ENCODE data around the gene NPTXR.

Gene NPTXR

GRCh38 chr22:38828191-38828590 is 15.6 kb downstream of the NPTXR start:
- H3K4me3 ChIP-seq (ENCODE audit: low read depth in 1 of 2, low read length in 2 of 2): no peak overlapping the region
- no peaks in the 10 kb centered on the region for H3K4me1 ChIP-seq (ENCODE audit: control insufficient read depth in 1 of 2, insufficient read depth in 2 of 2, low read length in 2 of 2)
- H3K27ac ChIP-seq (ENCODE audit: low read length): no peak overlapping the region
- H3K36me3 ChIP-seq (ENCODE audit: control insufficient read depth in 1 of 2, insufficient read depth in 2 of 2, low read length in 2 of 2): no peaks in the 10 kb centered on the region
- H3K27me3 ChIP-seq (ENCODE audit: low read depth, low read length): no peaks in the 10 kb centered on the region
- H3K9me3 ChIP-seq (ENCODE audit: control insufficient read depth in 1 of 2, low read length in 2 of 2): no peaks in the 10 kb centered on the region

- Histone ChIP-seq H3K9me3 (ENCODE audit: control insufficient read depth in 1 of 2, low read length in 2 of 2) (no peaks in the 10 kb centered on the region), H3K4me3 (ENCODE audit: low read depth in 1 of 2, low read length in 2 of 2) (no peak overlapping the region), H3K27ac (ENCODE audit: low read length) (no peak overlapping the region), H3K4me1 (ENCODE audit: control insufficient read depth in 1 of 2, insufficient read depth in 2 of 2, low read length in 2 of 2) (no peaks in the 10 kb centered on the region), H3K36me3 (ENCODE audit: control insufficient read depth in 1 of 2, insufficient read depth in 2 of 2, low read length in 2 of 2) (no peaks in the 10 kb centered on the region), H3K27me3 (ENCODE audit: low read depth, low read length) (no peaks in the 10 kb centered on the region)
Measured at GRCh38 chr22:38827510-38827909, 16.3 kb downstream of the NPTXR start.

- H3K27ac ChIP-seq (ENCODE audit: low read length): no peak overlapping the region
- H3K4me3 ChIP-seq (ENCODE audit: low read depth in 1 of 2, low read length in 2 of 2): no peak overlapping the region
- H3K27me3 ChIP-seq (ENCODE audit: low read depth, low read length): no peaks in the 10 kb centered on the region
- H3K4me1 ChIP-seq (ENCODE audit: control insufficient read depth in 1 of 2, insufficient read depth in 2 of 2, low read length in 2 of 2): no peaks in the 10 kb centered on the region
- no peaks in the 10 kb centered on the region for H3K36me3 ChIP-seq (ENCODE audit: control insufficient read depth in 1 of 2, insufficient read depth in 2 of 2, low read length in 2 of 2)
- no peaks in the 10 kb centered on the region for H3K9me3 ChIP-seq (ENCODE audit: control insufficient read depth in 1 of 2, low read length in 2 of 2)
Measured at GRCh38 chr22:38826801-38827200, 17.0 kb downstream of the NPTXR start.

- H3K4me3 ChIP-seq (ENCODE audit: low read depth in 1 of 2, low read length in 2 of 2): no peak overlapping the region
- no peaks in the 10 kb centered on the region for H3K27me3 ChIP-seq (ENCODE audit: low read depth, low read length)
- H3K36me3 ChIP-seq (ENCODE audit: control insufficient read depth in 1 of 2, insufficient read depth in 2 of 2, low read length in 2 of 2): no peaks in the 10 kb centered on the region
- no peaks in the 10 kb centered on the region for H3K9me3 ChIP-seq (ENCODE audit: control insufficient read depth in 1 of 2, low read length in 2 of 2)
- H3K27ac ChIP-seq (ENCODE audit: low read length): no peak overlapping the region
- H3K4me1 ChIP-seq (ENCODE audit: control insufficient read depth in 1 of 2, insufficient read depth in 2 of 2, low read length in 2 of 2): no peaks in the 10 kb centered on the region
Measured at GRCh38 chr22:38826386-38826785, 17.4 kb downstream of the NPTXR start.

- H3K27ac ChIP-seq (ENCODE audit: low read length): no peak overlapping the region
- H3K36me3 ChIP-seq (ENCODE audit: control insufficient read depth in 1 of 2, insufficient read depth in 2 of 2, low read length in 2 of 2): no peaks in the 10 kb centered on the region
- H3K27me3 ChIP-seq (ENCODE audit: low read depth, low read length): no peaks in the 10 kb centered on the region
- no peaks in the 10 kb centered on the region for H3K4me1 ChIP-seq (ENCODE audit: control insufficient read depth in 1 of 2, insufficient read depth in 2 of 2, low read length in 2 of 2)
- H3K9me3 ChIP-seq (ENCODE audit: control insufficient read depth in 1 of 2, low read length in 2 of 2): no peaks in the 10 kb centered on the region
- no peak overlapping the region for H3K4me3 ChIP-seq (ENCODE audit: low read depth in 1 of 2, low read length in 2 of 2)
Measured at GRCh38 chr22:38824585-38824984, 19.2 kb downstream of the NPTXR start.

- Histone ChIP-seq H3K36me3 (ENCODE audit: control insufficient read depth in 1 of 2, insufficient read depth in 2 of 2, low read length in 2 of 2) (no peaks in the 10 kb centered on the region), H3K9me3 (ENCODE audit: control insufficient read depth in 1 of 2, low read length in 2 of 2) (no peaks in the 10 kb centered on the region), H3K4me3 (ENCODE audit: low read depth in 1 of 2, low read length in 2 of 2) (no peak overlapping the region), H3K27me3 (ENCODE audit: low read depth, low read length) (no peaks in the 10 kb centered on the region), H3K4me1 (ENCODE audit: control insufficient read depth in 1 of 2, insufficient read depth in 2 of 2, low read length in 2 of 2) (no peaks in the 10 kb centered on the region), H3K27ac (ENCODE audit: low read length) (no peak overlapping the region)
Measured at GRCh38 chr22:38823637-38824036, 20.2 kb downstream of the NPTXR start.

DNA sequence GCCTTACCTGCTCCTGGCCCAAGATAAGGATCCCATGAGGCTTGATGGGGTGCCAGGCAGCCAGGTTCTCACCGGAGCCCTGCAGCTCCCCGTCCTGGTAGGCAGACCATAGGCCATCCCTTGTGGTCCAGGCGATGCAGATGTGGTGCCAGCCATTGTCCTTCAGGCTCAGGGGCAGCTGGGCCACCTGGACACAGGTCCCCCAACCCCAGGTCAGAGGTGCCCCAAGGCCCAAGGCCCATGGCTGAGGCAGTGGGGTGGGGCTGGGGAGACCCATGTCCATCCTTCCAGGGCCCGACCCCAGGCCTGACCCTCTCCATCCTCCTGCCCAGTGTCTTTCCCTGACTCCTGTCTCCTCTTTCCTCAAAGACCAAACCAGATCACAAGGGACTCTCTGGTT is 20.8 kb downstream of the NPTXR start:
- H3K27ac ChIP-seq (ENCODE audit: low read length): no peak overlapping the region
- no peaks in the 10 kb centered on the region for H3K4me1 ChIP-seq (ENCODE audit: control insufficient read depth in 1 of 2, insufficient read depth in 2 of 2, low read length in 2 of 2)
- H3K4me3 ChIP-seq (ENCODE audit: low read depth in 1 of 2, low read length in 2 of 2): no peak overlapping the region
- no peaks in the 10 kb centered on the region for H3K27me3 ChIP-seq (ENCODE audit: low read depth, low read length)
- no peaks in the 10 kb centered on the region for H3K9me3 ChIP-seq (ENCODE audit: control insufficient read depth in 1 of 2, low read length in 2 of 2)
- no peaks in the 10 kb centered on the region for H3K36me3 ChIP-seq (ENCODE audit: control insufficient read depth in 1 of 2, insufficient read depth in 2 of 2, low read length in 2 of 2)

DNA sequence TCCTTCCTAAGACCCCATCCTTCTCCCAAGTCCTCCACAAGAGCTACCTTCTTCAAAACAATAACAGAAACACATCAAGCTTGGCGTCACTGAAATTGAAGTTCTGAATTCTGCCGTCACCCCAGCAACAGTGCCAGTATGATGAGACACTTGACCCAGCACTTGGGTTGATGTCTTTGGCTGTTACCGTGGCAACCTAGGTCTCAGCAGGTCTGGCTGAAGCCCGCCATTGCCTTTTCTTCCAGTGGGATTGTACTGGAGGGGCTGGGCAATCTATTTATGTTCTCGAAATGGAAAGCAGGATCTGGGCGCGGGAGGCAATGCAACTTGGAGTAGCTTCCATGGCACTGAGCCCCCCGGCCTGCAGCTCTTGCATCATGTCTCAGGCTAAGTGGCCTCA is 23.8 kb downstream of the NPTXR start:
- Histone ChIP-seq H3K9me3 (ENCODE audit: control insufficient read depth in 1 of 2, low read length in 2 of 2) (no peaks in the 10 kb centered on the region), H3K27me3 (ENCODE audit: low read depth, low read length) (peaks cover 1% of the 10 kb centered on the region), H3K36me3 (ENCODE audit: control insufficient read depth in 1 of 2, insufficient read depth in 2 of 2, low read length in 2 of 2) (no peaks in the 10 kb centered on the region), H3K4me1 (ENCODE audit: control insufficient read depth in 1 of 2, insufficient read depth in 2 of 2, low read length in 2 of 2) (no peaks in the 10 kb centered on the region), H3K4me3 (ENCODE audit: low read depth in 1 of 2, low read length in 2 of 2) (no peak overlapping the region), H3K27ac (ENCODE audit: low read length) (no peak overlapping the region)

DNA sequence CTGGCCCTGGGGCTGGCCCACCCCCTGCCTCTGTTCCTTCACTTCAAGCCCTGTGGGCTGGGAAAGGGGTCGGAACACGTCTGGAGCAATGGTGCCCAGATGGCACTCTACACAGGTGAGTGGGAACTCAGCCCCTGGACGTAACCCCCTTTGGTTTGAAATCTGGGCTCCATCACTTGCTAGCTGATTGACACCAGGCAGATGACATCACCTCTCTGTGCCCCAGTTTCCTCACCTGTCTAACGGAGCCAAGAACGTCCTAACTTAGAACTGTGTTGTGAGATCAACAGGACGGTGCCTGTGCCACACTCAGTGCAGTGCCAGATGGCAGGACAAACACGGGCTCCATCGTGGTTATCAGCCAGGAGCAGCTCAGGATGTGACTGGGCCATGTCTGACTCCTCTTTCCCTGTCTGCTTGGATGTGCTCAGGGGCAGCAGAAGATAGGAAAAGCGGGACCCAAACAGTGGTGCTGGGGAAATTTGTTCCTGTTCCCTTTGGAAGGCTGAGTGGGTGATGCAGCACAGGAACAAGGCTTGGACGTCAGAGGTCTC is 24.4 kb downstream of the NPTXR start:
- no peaks in the 10 kb centered on the region for H3K4me1 ChIP-seq (ENCODE audit: control insufficient read depth in 1 of 2, insufficient read depth in 2 of 2, low read length in 2 of 2)
- H3K27ac ChIP-seq (ENCODE audit: low read length): no peak overlapping the region
- no peaks in the 10 kb centered on the region for H3K36me3 ChIP-seq (ENCODE audit: control insufficient read depth in 1 of 2, insufficient read depth in 2 of 2, low read length in 2 of 2)
- no peak overlapping the region for H3K4me3 ChIP-seq (ENCODE audit: low read depth in 1 of 2, low read length in 2 of 2)
- H3K27me3 ChIP-seq (ENCODE audit: low read depth, low read length): peaks cover 4% of the 10 kb centered on the region
- no peaks in the 10 kb centered on the region for H3K9me3 ChIP-seq (ENCODE audit: control insufficient read depth in 1 of 2, low read length in 2 of 2)

DNA sequence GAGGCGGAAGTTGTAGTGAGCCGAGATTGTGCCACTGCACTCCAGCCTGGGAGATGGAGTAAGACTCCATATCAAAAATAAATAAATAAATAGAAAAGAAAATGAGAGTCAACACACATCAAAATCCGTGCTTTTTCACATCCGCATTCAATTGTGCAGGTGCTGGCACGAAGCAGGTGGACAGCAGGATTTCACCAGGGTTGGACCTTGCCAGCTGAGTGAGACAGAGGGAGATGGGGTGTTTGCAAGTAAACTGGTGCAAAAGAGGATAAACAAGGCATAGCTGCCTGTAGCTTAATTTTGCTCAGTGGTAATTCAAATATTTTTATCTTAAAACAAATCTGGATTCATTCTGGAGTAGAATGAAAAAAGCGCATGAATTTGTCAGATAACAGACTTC is 26.6 kb downstream of the NPTXR start:
- Histone ChIP-seq H3K27ac (ENCODE audit: low read length) (no peak overlapping the region), H3K4me3 (ENCODE audit: low read depth in 1 of 2, low read length in 2 of 2) (no peak overlapping the region), H3K27me3 (ENCODE audit: low read depth, low read length) (peaks cover 4% of the 10 kb centered on the region), H3K36me3 (ENCODE audit: control insufficient read depth in 1 of 2, insufficient read depth in 2 of 2, low read length in 2 of 2) (no peaks in the 10 kb centered on the region), H3K9me3 (ENCODE audit: control insufficient read depth in 1 of 2, low read length in 2 of 2) (no peaks in the 10 kb centered on the region), H3K4me1 (ENCODE audit: control insufficient read depth in 1 of 2, insufficient read depth in 2 of 2, low read length in 2 of 2) (no peaks in the 10 kb centered on the region)

DNA sequence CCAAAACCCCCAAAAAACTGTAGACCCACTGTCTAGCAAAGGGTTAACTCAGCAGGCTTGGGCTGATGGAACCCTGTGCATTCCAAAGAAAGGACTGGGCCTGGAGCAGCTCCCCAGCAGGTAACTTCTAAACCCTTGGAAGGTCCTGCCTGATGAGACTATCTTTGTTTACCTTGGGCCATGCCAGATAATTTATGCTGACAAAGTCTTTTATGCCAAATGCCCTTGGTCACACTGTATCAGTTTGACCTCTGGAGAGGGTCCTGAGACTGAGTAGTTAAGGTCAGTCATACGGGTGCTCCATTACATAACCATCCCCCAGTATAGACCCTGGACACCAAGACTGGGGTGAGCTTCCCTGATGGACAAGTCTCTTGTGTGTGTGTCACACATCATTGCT is 28.0 kb downstream of the NPTXR start:
- Histone ChIP-seq H3K4me3 (ENCODE audit: low read depth in 1 of 2, low read length in 2 of 2) (no peak overlapping the region), H3K9me3 (ENCODE audit: control insufficient read depth in 1 of 2, low read length in 2 of 2) (no peaks in the 10 kb centered on the region), H3K4me1 (ENCODE audit: control insufficient read depth in 1 of 2, insufficient read depth in 2 of 2, low read length in 2 of 2) (no peaks in the 10 kb centered on the region), H3K27me3 (ENCODE audit: low read depth, low read length) (peaks cover 4% of the 10 kb centered on the region), H3K36me3 (ENCODE audit: control insufficient read depth in 1 of 2, insufficient read depth in 2 of 2, low read length in 2 of 2) (no peaks in the 10 kb centered on the region), H3K27ac (ENCODE audit: low read length) (no peak overlapping the region)

DNA sequence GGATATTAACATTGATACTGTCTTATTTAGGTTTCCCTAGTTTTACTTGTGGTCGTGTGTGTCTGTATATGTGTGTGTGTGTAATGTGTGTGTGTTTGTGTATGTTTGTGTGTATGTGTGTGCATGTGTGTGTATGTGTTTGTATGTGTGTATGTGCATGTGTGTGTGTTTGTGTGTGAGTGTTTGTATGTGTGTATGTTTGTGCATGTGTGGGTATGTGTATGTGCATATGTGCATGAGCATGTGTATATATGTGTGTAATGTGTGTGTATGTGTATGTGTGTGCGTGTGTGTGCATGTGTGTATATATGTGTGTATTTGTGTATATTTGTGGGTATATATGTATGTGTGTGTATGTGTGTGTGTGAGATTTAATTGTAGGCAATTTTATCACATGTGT is 32.6 kb downstream of the NPTXR start:
- H3K9me3 ChIP-seq (ENCODE audit: control insufficient read depth in 1 of 2, low read length in 2 of 2): peaks cover 0 to 3% of the 10 kb centered on the region in 2 donors
- no peaks in the 10 kb centered on the region for H3K36me3 ChIP-seq (ENCODE audit: control insufficient read depth in 1 of 2, insufficient read depth in 2 of 2, low read length in 2 of 2)
- H3K4me1 ChIP-seq (ENCODE audit: control insufficient read depth in 1 of 2, insufficient read depth in 2 of 2, low read length in 2 of 2): no peaks in the 10 kb centered on the region
- peaks cover 4% of the 10 kb centered on the region for H3K27me3 ChIP-seq (ENCODE audit: low read depth, low read length)
- no peak overlapping the region for H3K4me3 ChIP-seq (ENCODE audit: low read depth in 1 of 2, low read length in 2 of 2)
- no peak overlapping the region for H3K27ac ChIP-seq (ENCODE audit: low read length)
